GM20000 (cell line): ENCODE results near the gene RUFY1.
"Not testable (repeated sequence)": the region's sequence is repeated elsewhere in the genome, so short reads cannot be mapped to it uniquely, and the experiment has no call there.

Experiments
- DNase-seq: peaks from one replicate; pipeline ENCODE4 v3.0.0; 2012; ENCODE audit warnings: low spot score
- CTCF ChIP-seq: IDR thresholded peaks from 2 replicates; pipeline ENCODE4 v1.5.1; 2012; ENCODE audit warnings: mild to moderate bottlenecking, control low read depth; ENCODE audit errors: extremely low read depth, missing control alignments

Gene RUFY1

GRCh38 chr5:179648410-179648809, 98.1 kb downstream of the RUFY1 start:
- DNase-seq = no peak

GRCh38 chr5:179649166-179649703, 98.9 kb downstream of the RUFY1 start:
- not testable (repeated sequence) for DNase-seq

More at GRCh38 chr5:179648410-179648809, 98.1 kb downstream of the RUFY1 start:
- TF ChIP-seq CTCF = no peak

GRCh38 chr5:179650245-179650644, 99.9 kb downstream of the RUFY1 start:
- DNase-seq = not testable (repeated sequence)

GRCh38 chr5:179653135-179653534, 102.8 kb downstream of the RUFY1 start:
- not testable (repeated sequence) for DNase-seq

- DNase-seq = not testable (repeated sequence)
These were observed 107.2 kb downstream of the RUFY1 start for GRCh38 chr5:179657302-179658178.

GRCh38 chr5:179658179-179658856, 108.0 kb downstream of the RUFY1 start:
- not testable (repeated sequence) for DNase-seq
